GM18511 (cell line): ENCODE data around the gene CFAP298.

Source experiments
- ATAC-seq: cut with Tn5 transposase; IDR thresholded peaks from one replicate; pipeline ENCODE4 v1.9.1; 2021; ENCODE audit warnings: mild to moderate bottlenecking, moderate library complexity; ENCODE audit not compliant: unreplicated experiment

Gene CFAP298

GRCh38 chr21:32599526-32599925 is 12.7 kb downstream of the CFAP298 start:
- ATAC-seq, result no peak

DNA sequence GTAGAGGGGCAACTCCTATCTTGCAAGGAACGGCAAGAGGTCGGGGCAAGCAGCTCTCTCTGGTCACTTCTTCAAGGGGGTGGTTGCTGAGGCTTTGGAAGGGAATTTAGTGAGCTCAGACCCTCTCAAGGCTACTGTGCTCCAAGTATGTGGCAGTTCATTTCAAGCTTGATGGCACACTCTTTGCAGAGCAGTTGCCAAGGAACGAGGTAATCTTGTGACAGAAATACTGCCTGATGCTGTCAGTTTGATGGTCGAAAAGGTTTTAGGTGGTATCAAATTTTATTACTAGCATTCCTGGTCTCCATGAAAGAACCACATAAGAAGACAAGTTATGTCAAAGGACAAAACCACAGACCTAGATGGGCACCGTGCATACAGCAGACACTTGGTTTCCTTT is 13.1 kb downstream of the CFAP298 start:
- ATAC-seq, result no peak

DNA sequence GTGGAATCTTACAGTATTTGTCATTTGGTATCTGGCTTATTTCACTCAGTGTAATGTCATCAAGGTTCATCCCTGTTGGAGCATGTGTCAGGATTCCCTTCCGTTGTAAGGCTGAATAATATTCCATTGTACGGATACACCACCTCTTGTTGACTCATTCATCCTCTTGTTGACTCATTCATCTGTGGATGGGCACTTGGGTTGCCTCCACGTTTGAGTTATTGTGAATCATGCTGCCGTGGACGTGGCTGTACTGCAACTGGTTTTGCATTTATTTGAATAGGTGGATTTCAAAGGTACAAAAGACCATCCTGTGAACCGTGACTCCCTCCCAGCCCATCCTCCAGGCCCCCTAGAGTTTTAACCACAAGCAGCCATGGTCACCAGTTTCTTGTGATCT is 15.0 kb downstream of the CFAP298 start:
- ATAC-seq, result no peak

DNA sequence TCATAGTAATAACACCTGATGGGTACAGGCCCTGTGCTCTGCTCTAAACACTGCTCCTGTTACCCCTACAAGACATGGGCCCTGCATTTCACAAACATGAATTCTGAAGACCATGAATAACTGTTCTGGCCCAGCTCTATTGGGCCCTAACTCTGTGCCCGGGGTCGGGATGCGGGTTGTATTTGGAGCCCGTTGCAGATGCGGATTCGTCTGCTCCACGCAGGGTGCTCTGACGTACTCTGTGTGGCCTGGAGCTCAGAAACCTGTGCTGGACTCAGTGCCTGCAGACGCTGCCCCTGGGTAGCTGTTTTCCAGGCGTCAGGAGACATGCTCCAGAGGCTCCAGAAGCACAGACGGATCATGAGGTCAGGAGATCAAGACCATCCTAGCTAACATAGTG is 16.7 kb downstream of the CFAP298 start:
- no peak for ATAC-seq

- ATAC-seq, result no peak
Measured at GRCh38 chr21:32593690-32594089, 18.5 kb downstream of the CFAP298 start.

DNA sequence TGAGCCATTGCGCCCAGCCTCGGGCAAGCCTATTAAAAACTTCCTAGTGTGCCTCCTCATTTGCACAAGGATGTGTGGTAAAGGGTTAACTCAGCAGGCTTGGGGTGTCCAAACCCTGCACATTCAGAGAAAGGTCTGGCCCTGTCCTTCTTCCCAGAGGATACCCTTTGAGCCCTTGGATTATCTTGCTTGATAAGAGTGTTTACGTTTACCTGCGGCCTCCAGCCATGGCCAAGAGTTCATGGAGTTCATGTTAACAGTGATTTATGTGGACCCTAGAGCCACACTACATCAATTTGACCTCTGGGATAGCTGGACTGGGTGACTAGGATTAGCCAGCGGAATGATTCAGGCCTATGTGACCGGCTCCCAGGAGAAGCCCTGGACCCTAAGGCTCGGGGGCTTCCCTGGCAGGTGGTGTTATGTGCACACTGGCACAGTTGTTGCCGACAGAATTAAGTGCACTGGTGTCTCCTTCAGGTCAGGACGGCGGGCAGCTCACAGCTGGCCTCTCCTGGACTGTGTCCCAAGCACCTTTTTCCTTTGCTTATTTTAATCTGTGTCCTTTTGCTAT is 19.2 kb downstream of the CFAP298 start:
- no peak for ATAC-seq

GRCh38 chr21:32590130-32590529 is 22.0 kb downstream of the CFAP298 start:
- no peak for ATAC-seq

GRCh38 chr21:32587651-32588050 is 24.5 kb downstream of the CFAP298 start:
- ATAC-seq, result no peak

DNA sequence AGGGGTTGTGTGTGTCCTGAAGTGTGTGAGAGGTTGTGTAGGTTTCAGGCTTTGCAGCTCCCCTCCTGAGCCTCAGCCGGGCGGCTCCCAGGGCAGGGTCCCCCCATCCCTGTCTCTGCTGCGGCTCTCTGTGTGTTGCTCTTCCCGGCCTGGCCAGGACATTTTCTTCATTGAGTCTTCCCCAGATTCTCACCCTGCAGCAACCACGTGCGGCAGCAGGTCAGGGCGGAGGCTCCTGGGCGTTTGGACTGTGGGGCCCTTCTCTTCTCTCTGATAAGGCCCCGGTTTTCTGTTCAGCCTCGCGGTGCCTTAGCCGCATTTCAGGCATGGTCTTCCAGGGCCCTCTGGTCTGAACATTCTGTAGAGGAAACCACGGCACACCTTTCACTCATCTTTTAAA is 25.1 kb downstream of the CFAP298 start:
- ATAC-seq, result no peak

- no peak for ATAC-seq
Measured at GRCh38 chr21:32585970-32586369, 26.2 kb downstream of the CFAP298 start.

- no peak for ATAC-seq
Measured at GRCh38 chr21:32585042-32585710, 27.0 kb downstream of the CFAP298 start, which contains the start of gene TCP10L. TSS of gene TCP10L (minus strand) at chr21:32585523. CDS start at chr21:32584304, 1,219 bp downstream.

- ATAC-seq, result no peak
Measured at GRCh38 chr21:32584472-32584871, 27.7 kb downstream of the CFAP298 start.

GRCh38 chr21:32581732-32582131 is 30.4 kb downstream of the CFAP298 start:
- no peak for ATAC-seq

GRCh38 chr21:32580949-32581348 is 31.2 kb downstream of the CFAP298 start:
- ATAC-seq, result no peak

DNA sequence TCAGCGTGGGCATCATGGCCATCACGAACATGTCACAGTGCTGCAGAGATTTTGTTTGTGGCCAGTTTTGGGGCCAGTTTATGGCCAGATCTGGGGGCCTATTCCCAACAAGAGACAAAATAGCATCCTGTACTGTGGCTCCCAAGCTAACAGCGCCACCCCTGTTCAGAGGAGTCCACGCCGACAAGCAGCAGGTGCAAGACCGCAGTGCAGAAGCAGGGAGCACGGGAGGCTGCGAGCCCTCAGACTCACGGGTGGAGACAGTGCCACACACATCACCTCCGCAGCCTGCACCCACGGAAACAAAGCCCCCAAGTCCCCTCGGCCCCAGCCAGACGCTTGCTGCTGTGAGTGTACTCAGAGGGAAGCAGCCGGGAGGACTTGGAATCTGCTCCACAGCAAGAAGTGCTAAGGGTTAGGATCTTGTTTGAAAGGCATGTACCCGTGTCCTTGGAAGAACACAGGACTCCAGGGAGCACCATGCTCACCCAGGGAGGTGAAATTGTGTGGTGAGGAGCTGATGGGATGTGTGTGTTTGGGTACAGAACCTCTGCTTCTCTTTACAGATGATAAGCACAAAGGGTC is 34.0 kb downstream of the CFAP298 start:
- no peak for ATAC-seq

GRCh38 chr21:32576011-32576410 is 36.2 kb downstream of the CFAP298 start:
- ATAC-seq, result no peak

GRCh38 chr21:32574946-32575925 is 36.9 kb downstream of the CFAP298 start:
- ATAC-seq, result no peak

GRCh38 chr21:32572574-32573420 is 39.4 kb downstream of the CFAP298 start:
- ATAC-seq, result no peak

- no peak for ATAC-seq
Measured at GRCh38 chr21:32570456-32570855, 41.7 kb downstream of the CFAP298 start.
